T-helper 1 cell (primary cell): ENCODE data around the gene NUDT1.

Experiments used
- DNase-seq, 5 donors: peaks; one replicate each; pipeline ENCODE4 v3.0.0-alpha.2; 2012 to 2020

NUDT1 gene

DNA sequence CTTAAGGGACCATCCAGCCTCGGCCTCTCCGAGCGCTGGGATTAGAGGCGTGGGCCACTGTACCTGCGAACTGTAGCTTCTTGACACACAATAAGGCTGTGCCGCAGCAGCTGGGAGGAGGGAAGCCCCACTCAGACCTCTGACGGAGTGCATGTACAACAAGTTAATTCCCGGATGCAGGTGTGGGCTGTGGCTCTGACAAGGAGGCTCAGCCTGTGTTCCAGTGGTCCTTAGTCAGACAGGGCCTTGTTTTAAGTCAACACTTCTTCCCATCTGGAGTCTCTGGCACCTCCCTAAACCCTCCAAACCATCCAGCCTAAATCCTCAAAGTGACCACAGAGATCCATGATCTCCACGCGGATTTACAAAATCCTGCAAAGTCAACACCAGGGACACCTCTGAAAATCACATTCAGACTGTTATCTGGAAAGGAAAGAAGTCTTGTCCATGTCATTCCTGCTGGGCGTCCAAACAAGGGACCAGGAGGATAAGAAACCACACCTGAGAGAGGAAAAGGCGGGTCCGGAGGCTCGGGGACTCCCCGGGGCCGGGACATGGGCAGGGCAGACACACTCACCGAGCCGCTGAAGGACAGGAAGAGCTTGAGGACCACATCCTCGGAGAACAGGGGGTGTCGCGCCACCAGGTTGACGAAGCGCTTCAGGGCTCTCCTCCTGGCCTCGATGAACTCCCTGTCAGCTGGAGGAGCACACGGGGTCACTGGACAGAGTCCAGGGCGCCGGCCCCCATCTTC, 29.4 kb downstream of the NUDT1 start:
- DNase-seq: no peak

GRCh38 chr7:2272031-2272430, 30.0 kb downstream of the NUDT1 start:
- no peak for DNase-seq

- no peak for DNase-seq
Measured at GRCh38 chr7:2273866-2274265, 31.8 kb downstream of the NUDT1 start.

DNA sequence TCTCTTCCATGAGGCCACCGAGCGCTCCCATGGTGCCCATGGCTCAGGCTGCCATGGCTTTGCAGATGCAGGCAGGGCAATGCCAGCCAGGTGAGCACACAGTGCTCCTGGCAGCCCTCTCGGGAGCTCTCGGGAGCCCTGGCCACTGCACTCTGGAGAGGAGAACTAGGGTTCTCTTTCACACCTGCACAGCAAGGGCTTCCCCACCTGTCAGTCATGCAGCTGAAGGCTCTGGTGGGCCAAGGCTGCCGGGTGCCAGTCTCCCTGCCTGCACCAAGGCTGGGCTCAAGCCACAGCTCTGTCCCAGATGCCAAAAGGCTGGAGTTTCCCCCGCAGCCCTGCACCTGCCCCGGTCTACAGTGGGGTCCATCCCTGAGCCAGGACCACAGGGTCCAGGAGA, 32.6 kb downstream of the NUDT1 start:
- no peak for DNase-seq

GRCh38 chr7:2275101-2275500, 33.1 kb downstream of the NUDT1 start:
- no peak for DNase-seq

DNA sequence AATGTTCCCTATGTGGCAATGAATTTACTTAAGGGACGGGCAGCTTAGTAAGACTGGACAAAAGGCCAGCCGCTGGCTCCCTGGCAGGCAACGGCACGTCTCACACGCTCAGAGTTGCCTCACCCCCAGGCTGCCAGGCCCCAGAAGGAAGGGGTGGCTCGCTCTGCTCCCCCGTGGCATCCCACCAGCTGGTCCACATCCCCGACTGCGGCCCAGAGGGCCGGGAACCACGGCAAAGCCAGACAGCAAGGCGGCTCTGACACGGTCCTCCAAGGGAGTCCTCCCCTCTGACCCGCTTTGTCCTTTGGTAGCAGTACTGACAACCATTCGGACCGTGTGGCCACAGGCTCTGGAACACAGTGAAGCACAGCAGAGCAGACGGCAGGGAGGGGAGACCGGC, 34.1 kb downstream of the NUDT1 start:
- DNase-seq: no peak

- no peak for DNase-seq
Measured at GRCh38 chr7:2278026-2278425, 36.0 kb downstream of the NUDT1 start.

DNA sequence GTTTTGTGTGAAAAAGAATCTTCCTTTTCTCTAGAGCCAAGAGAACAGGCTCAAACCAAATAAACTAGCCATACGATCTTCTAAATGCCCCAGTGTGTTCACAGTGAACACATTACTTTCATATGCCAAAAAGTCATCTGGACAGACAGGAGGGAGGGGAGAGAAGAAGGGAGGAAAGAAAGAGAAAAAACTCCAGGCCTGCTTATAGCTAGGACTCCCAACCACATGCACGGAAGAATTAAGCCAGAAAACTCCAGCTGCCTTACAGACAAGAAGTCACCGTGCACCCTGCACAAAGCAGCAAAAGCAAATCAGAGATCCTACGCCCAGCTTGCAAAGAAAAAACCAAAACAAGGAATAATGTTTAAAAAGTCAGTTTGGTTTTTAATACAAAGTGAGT, 37.9 kb downstream of the NUDT1 start:
- DNase-seq: no peak

DNA sequence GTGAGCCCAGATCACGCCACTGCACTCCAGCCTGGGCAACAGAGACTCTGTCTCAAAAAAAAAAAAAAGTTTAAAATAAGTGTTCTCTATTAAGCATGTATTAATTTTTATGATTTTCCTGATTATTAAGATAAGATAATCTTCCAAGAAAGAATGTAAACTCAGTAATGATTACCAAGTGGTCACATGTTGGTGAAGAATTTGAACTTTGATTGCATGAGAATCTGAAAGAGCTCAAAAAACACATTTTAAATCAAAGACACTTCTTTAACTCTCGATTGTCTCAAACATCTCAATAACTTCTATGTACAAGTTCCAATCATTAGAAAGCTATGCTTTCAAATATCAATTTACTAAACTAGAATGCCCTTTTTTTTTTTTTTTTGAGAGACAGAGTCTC, 38.4 kb downstream of the NUDT1 start:
- no peak for DNase-seq

- DNase-seq: no peak
Measured at GRCh38 chr7:2281541-2281940, 39.5 kb downstream of the NUDT1 start.

GRCh38 chr7:2282185-2282751, 40.2 kb downstream of the NUDT1 start:
- DNase-seq: no peak

DNA sequence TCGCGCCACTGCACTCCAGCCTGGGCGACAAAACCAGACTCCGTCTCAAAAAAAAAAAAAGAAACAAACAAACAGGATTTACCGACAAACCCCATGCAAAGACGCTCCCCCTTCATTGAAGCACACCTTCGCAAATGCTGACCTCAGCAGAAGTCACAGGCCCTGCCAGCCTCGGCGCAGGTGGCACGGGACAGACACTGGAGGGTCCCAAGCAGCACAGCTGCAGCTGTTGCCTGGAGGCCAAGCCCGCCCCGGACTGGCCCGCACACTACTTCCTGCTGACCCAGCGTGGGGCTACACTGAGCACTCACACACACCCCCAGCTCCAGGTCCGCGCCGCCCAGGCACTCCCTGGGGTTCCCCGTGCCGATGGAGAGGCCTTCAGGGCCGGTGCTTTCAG, 41.0 kb downstream of the NUDT1 start:
- no peak for DNase-seq

GRCh38 chr7:2287745-2288144, 45.7 kb downstream of the NUDT1 start:
- DNase-seq: no peak

GRCh38 chr7:2288503-2288902, 46.5 kb downstream of the NUDT1 start:
- DNase-seq: no peak

DNA sequence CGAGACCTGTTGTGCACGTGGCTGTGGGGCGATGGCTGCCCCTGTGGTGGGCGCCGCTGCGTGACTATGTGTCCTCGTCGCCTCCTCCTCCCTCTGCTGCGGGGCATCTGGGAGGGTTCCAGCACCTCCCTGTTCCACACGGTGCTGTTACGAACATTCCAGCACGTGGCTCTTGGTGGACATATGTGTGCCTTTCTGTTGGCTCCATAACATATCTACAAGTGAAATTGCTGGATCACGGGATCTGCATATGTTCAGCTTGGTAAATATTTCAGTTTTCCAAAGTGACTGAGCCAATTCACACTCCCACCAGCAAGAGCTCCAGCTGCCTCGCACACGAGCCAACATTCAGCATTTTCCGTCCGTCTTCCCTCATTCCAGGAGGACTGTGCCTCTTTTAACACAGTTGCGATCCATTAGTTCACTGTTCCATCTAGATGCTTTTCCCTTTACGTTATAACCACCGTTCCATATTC, 47.1 kb downstream of the NUDT1 start:
- no peak for DNase-seq

- no peak for DNase-seq
Measured at GRCh38 chr7:2289621-2290020, 47.6 kb downstream of the NUDT1 start.

DNA sequence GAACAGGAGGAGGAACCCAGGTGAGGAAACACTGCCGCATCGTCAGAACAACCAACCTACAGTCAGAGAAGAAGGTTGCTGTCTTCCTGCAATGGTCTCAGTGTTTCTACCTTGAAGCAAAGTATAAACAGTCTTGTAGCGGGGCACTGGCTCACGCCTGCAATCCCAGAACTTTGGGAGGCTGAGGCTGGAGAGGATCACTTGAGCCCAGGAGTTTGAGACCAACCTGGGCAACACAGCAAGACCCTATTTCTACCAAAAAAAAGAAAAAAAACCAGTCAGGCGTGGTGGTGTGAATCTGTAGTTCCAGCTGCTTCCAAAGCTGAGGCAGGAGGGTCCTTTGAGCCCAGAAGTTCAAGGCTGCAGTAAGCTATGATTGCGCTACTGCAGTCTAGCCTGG, 48.9 kb downstream of the NUDT1 start:
- DNase-seq: no peak

DNA sequence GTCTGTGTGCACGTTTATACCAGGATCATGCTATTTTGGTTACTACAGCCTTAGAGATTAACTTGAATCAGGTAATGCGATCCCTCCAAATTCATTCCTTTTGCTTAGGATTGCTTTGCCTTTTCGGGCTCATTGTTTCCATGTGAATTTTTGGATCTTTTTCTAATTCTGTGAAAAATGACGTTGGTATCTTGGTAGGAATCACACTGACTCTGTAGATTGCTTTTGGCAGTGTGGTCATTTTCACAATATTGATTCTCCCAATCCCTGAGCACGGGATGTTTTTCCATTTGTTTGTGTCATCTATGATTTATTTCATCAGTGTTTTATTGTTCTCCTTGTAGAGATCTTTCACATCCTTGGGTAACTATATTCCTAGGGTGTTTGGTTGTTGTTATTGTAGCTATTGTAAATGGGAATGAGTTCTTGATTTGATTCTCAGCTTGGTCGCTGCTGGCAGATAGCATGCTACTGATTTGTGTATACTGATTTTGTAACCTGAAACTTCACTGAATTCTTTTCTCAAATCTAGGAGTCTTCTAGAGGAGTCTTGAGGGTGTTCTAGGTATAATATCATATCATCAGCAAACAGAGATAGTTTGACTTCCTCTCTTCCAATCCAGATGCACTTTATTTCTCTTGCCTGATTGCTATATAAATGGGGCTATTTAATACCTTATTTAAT, 54.1 kb downstream of the NUDT1 start:
- DNase-seq: no peak

DNA sequence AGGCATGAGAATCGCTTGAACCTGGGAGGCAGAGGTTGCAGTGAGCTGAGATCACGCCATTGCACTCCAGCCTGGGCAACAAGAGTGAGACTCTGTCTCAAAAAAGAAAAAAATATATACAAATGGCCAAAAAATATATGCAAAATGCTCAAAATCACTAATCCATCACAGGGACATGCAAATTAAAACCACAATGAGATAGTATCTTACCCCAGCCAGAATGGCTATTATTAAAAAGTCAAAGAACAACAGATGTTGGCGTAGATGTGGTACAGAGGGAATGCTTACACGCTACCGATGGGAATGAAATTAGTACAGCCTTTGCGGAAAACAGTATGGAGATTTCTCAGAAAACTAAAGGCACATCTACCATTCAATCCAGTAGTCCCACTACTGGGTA, 54.8 kb downstream of the NUDT1 start:
- no peak for DNase-seq

DNA sequence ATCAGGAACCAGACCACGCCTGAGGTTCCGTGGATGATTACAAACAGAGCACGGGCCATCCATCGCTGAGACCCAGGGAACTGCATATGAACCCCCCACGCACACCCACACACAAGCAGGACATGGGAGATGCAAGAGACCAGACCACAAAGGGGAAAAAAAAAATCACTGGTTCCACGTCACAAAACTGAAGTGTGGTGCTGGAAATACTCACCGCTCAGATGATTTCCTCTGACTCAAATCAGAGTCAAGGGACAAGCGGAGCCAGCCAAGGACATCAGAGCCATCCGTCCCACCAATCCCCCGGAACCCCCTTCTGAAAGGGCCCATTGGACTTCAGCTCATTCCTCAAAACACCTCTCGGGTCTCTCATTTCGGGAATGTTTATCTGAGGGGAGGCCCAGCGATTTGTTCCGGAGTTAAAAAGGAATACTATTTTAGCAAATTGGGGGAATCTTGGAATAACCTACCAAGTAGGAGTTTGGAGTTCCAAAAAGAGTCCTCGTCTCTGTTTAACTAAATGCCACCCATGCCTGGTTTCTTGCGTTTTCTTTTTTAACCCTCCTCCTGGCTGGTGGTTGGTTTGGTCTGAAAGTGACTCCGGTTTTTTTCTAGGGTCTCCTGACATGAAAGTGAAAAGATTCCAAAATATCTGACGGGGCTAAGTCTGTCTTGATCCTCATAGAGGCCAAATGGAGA, 57.3 kb downstream of the NUDT1 start:
- peak in 1 of 5 donors; percentile 57 for DNase-seq

GRCh38 chr7:2299870-2300512, 58.0 kb downstream of the NUDT1 start:
- no peak for DNase-seq
